Neuronal stem cell (in vitro differentiated cells): ENCODE results near the gene PDE4B.
"Not testable (repeated sequence)": the region's sequence is repeated elsewhere in the genome, so short reads cannot be mapped to it uniquely, and the experiment has no call there.

Experiments used
- DNase-seq: peaks from one replicate; pipeline ENCODE4 v3.0.0-alpha.2; 2013; ENCODE audit warnings: low spot score
- H2AFZ ChIP-seq: one replicate; pipeline ENCODE4 v1.6.1; 2013; ENCODE audit warnings: mild to moderate bottlenecking, low read length, inconsistent platforms
- H2AK5ac ChIP-seq: 2 replicates; pipeline ENCODE4 v1.6.1; 2013; ENCODE audit warnings: low read depth, mild to moderate bottlenecking, inconsistent platforms, low read length, moderate library complexity, mixed read lengths
- H2BK120ac ChIP-seq: 2 replicates; pipeline ENCODE4 v1.6.1; 2013; ENCODE audit warnings: low read depth, mild to moderate bottlenecking, inconsistent platforms, low read length, moderate library complexity, mixed read lengths
- H2BK12ac ChIP-seq: one replicate; pipeline ENCODE4 v1.6.1; 2013; ENCODE audit warnings: low read length, inconsistent platforms
- H2BK15ac ChIP-seq: 2 replicates; pipeline ENCODE4 v1.6.1; 2013; ENCODE audit warnings: mild to moderate bottlenecking, low read length, inconsistent platforms, mixed read lengths
- H2BK5ac ChIP-seq: one replicate; pipeline ENCODE4 v1.6.1; 2013; ENCODE audit warnings: inconsistent platforms, mild to moderate bottlenecking, low read length, moderate library complexity
- H3K14ac ChIP-seq: one replicate; pipeline ENCODE4 v1.6.1; 2013; ENCODE audit warnings: low read length, inconsistent platforms
- H3K18ac ChIP-seq: 2 replicates; pipeline ENCODE4 v1.6.1; 2013; ENCODE audit warnings: low read length, inconsistent platforms
- H3K23ac ChIP-seq: 2 replicates; pipeline ENCODE4 v1.6.1; 2013; ENCODE audit warnings: low read depth, mild to moderate bottlenecking, mixed read lengths, low read length, inconsistent platforms; ENCODE audit not compliant: poor library complexity
- H3K27ac ChIP-seq: replicated peaks from 3 replicates; pipeline ENCODE4 v1.5.1; 2013; ENCODE audit warnings: low read length, inconsistent platforms
- H3K27me3 ChIP-seq, 3 experiments: 2 replicates each; pipeline ENCODE4 v1.6.1; 2013; ENCODE audit warnings: low read length in 3 of 3, mild to moderate bottlenecking in 2 of 3, inconsistent platforms in 1 of 3, low read depth in 1 of 3, mixed read lengths in 1 of 3, moderate library complexity in 1 of 3; ENCODE audit not compliant: control insufficient read depth in 3 of 3, insufficient read depth in 3 of 3
- H3K36me3 ChIP-seq, 2 donors: replicated peaks in 1 of 2; 2 replicates each; pipeline ENCODE4 v1.6.1; 2013; ENCODE audit warnings: low read length in 2 of 2; ENCODE audit not compliant: control insufficient read depth in 2 of 2, insufficient read depth in 2 of 2
- H3K4ac ChIP-seq: 2 replicates; pipeline ENCODE4 v1.6.1; 2013; ENCODE audit warnings: inconsistent platforms, mild to moderate bottlenecking, low read length, moderate library complexity
- H3K4me1 ChIP-seq, 2 donors: 1 replicate in 1 of 2; 2 replicates in 1 of 2; pipeline ENCODE4 v1.6.1; 2013; ENCODE audit warnings: low read length in 2 of 2, low read depth in 1 of 2; ENCODE audit not compliant: control insufficient read depth in 2 of 2, insufficient read depth in 1 of 2
- H3K4me2 ChIP-seq: one replicate; pipeline ENCODE4 v1.6.1; 2013; ENCODE audit warnings: mild to moderate bottlenecking, low read length, inconsistent platforms; ENCODE audit not compliant: insufficient read depth, poor library complexity, severe bottlenecking
- H3K4me3 ChIP-seq, 2 donors: 2 replicates each; pipeline ENCODE4 v1.5.1; 2013; ENCODE audit warnings: low read length in 2 of 2, mild to moderate bottlenecking in 2 of 2, inconsistent platforms in 1 of 2, moderate library complexity in 1 of 2
- H3K79me1 ChIP-seq: one replicate; pipeline ENCODE4 v1.6.1; 2013; ENCODE audit warnings: low read depth, mild to moderate bottlenecking, inconsistent platforms, low read length, moderate library complexity
- H3K9ac ChIP-seq: one replicate; pipeline ENCODE4 v1.6.1; 2013; ENCODE audit warnings: mild to moderate bottlenecking, low read depth, low read length, inconsistent platforms; ENCODE audit not compliant: poor library complexity
- H3K9me3 ChIP-seq, 2 donors: replicated peaks in 1 of 2; 2 replicates each; pipeline versions ENCODE3 to v1.6.1; 2013; ENCODE audit warnings: low read length in 2 of 2, mild to moderate bottlenecking in 2 of 2, inconsistent platforms in 1 of 2, low read depth in 1 of 2, mixed read lengths in 1 of 2, moderate library complexity in 1 of 2; ENCODE audit not compliant: control insufficient read depth in 2 of 2, insufficient read depth in 1 of 2
- H4K8ac ChIP-seq: one replicate; pipeline ENCODE4 v1.6.1; 2013; ENCODE audit warnings: low read depth, mild to moderate bottlenecking, inconsistent platforms, low read length, moderate library complexity
- H4K91ac ChIP-seq: one replicate; pipeline ENCODE4 v1.6.1; 2013; ENCODE audit warnings: low read length, low read depth, mild to moderate bottlenecking, inconsistent platforms; ENCODE audit not compliant: poor library complexity
- WGBS, 2 donors: extraction: QIAGEN DNeasy Blood & Tissue Kit; methylation state at CpG; one replicate each; pipeline ENCODE4 v1.1.7; 2013; ENCODE audit warnings: missing lambda C conversion rate in 2 of 2, mixed read lengths in 1 of 2; ENCODE audit not compliant: insufficient read length in 2 of 2, insufficient replicate concordance in 1 of 2; ENCODE audit errors: extremely low coverage in 2 of 2; 5-methylcytosine and 5-hydroxymethylcytosine counted together

The PDE4B gene

GRCh38 chr1:66320231-66320630, 527.5 kb downstream of the PDE4B start:
- H3K18ac ChIP-seq, result no peak overlapping the region
- no peak for DNase-seq
- no peak overlapping the region for H3K27ac ChIP-seq
- no peak overlapping the region for H3K14ac ChIP-seq
- H3K36me3 ChIP-seq, result no peaks in the 10 kb centered on the region
- no peak overlapping the region for H2BK12ac ChIP-seq
- H3K9ac ChIP-seq, result no peak overlapping the region
- no peak overlapping the region for H2BK120ac ChIP-seq
- H2BK15ac ChIP-seq, result no peak overlapping the region
- H3K4me3 ChIP-seq, result no peak overlapping the region
- H4K8ac ChIP-seq, result no peak overlapping the region
- H4K91ac ChIP-seq, result no peak overlapping the region
- H3K4me1 ChIP-seq, result no peaks in the 10 kb centered on the region
- WGBS, 2 donors, result no CpG with 5 or more reads among the region's 1 CpG
- H2BK5ac ChIP-seq, result no peak overlapping the region
- H2AFZ ChIP-seq, result no peak overlapping the region
- no peak overlapping the region for H3K23ac ChIP-seq
- H3K9me3 ChIP-seq, result no peaks in the 10 kb centered on the region
- no peak overlapping the region for H3K4me2 ChIP-seq
- H3K79me1 ChIP-seq, result no peaks in the 10 kb centered on the region
- H2AK5ac ChIP-seq, result no peak overlapping the region
- H3K4ac ChIP-seq, result no peak overlapping the region
- no peaks in the 10 kb centered on the region for H3K27me3 ChIP-seq

- not testable (repeated sequence) for H3K18ac ChIP-seq, H3K79me1 ChIP-seq, H3K14ac ChIP-seq, H4K91ac ChIP-seq, H3K4me2 ChIP-seq, H3K4me1 ChIP-seq, H3K36me3 ChIP-seq, H3K4me3 ChIP-seq, H2BK5ac ChIP-seq, H4K8ac ChIP-seq, H3K4ac ChIP-seq, H2BK15ac ChIP-seq, H2AFZ ChIP-seq, H3K27me3 ChIP-seq, H3K9ac ChIP-seq, H3K9me3 ChIP-seq, H2BK12ac ChIP-seq, H2AK5ac ChIP-seq, DNase-seq, H2BK120ac ChIP-seq, H3K27ac ChIP-seq, H3K23ac ChIP-seq
- no CpG with 5 or more reads among the region's 2 CpGs for WGBS, 2 donors
These were observed 529.8 kb downstream of the PDE4B start for GRCh38 chr1:66322462-66322861.

- Histone ChIP-seq H2BK12ac (no peak overlapping the region), H3K4me3 (no peak overlapping the region), H3K79me1 (no peaks in the 10 kb centered on the region), H3K9ac (no peak overlapping the region), H4K91ac (no peak overlapping the region), H2AK5ac (no peak overlapping the region), H2BK120ac (no peak overlapping the region), H3K36me3 (no peaks in the 10 kb centered on the region), H2BK15ac (no peak overlapping the region), H2AFZ (no peak overlapping the region), H3K27ac (no peak overlapping the region), H3K4me1 (no peaks in the 10 kb centered on the region), H3K14ac (no peak overlapping the region), H3K4me2 (no peak overlapping the region), H3K23ac (no peak overlapping the region), H4K8ac (no peak overlapping the region), H3K27me3 (no peaks in the 10 kb centered on the region), H3K9me3 (no peaks in the 10 kb centered on the region), H3K4ac (no peak overlapping the region), H2BK5ac (no peak overlapping the region), H3K18ac (no peak overlapping the region)
- whole genome bisulfite sequencing, 2 donors, result no CpG with 5 or more reads among the region's 3 CpGs
- DNase-seq, result no peak
These were observed 531.4 kb downstream of the PDE4B start for GRCh38 chr1:66323958-66324625.

- no peak overlapping the region for H3K4me3 ChIP-seq
- no peak overlapping the region for H2AK5ac ChIP-seq
- peaks cover 0 to 4% of the 10 kb centered on the region in 2 donors for H3K4me1 ChIP-seq
These were observed 533.1 kb downstream of the PDE4B start for GRCh38 chr1:66325594-66326380.

More at GRCh38 chr1:66325594-66326380, 533.1 kb downstream of the PDE4B start:
- Histone ChIP-seq H4K91ac (no peak overlapping the region), H2BK120ac (no peak overlapping the region), H3K23ac (no peak overlapping the region), H3K4ac (no peak overlapping the region), H3K14ac (no peak overlapping the region), H2BK15ac (no peak overlapping the region), H2BK5ac (no peak overlapping the region), H3K18ac (no peak overlapping the region), H3K79me1 (no peaks in the 10 kb centered on the region), H2AFZ (no peak overlapping the region), H3K9ac (no peak overlapping the region), H4K8ac (no peak overlapping the region), H2BK12ac (no peak overlapping the region), H3K27ac (no peak overlapping the region), H3K36me3 (no peaks in the 10 kb centered on the region), H3K9me3 (no peaks in the 10 kb centered on the region), H3K27me3 (no peaks in the 10 kb centered on the region), H3K4me2 (no peak overlapping the region)
- DNase-seq, result no peak
- no CpG with 5 or more reads among the region's 5 CpGs for WGBS, 2 donors
